Measurements from ENCODE around the gene PDIK1L. TPM values are rescaled to one million over a fixed set of nuclear protein-coding genes. Genes with fewer than 3 reads are reported as not detected.
"Not testable (repeated sequence)": the region's sequence is repeated elsewhere in the genome, so short reads cannot be mapped to it uniquely, and the experiment has no call there.

Gene PDIK1L
- total and polyA plus RNA-seq, 2 of the 8 experiments (the other 6 are each of a cell fraction or from before 2014, with no cell fraction given) = 0.95 to 4.5 TPM

DNA sequence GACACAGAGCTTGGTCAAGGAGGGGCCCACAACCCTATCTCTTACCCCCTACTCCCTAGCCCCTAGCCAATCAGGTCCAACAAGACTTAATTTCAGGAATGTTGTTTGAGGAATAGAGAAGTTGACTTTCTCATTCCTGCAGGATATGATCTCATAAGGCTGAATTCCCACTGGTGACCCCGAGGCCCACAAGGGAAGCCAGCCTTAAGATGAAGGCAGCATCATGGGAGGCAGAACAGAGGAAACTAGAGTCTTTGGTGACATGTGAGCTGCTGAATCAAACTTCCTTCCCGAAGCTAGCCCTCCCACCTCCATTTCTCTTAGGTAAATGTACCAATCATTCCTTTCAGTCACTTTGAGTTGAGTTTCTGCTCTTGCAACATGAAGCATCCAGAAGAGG is 9.1 kb upstream of the PDIK1L start (continued):
- TF ChIP-seq HDAC6 (IDR thresholded peaks at IDR 0.05; ENCODE audit: low read depth, low read length) (no peak), CBX5 (IDR thresholded peaks at IDR 0.05; ENCODE audit: low read depth, low read length) (no peak), EP300 (IDR thresholded peaks at IDR 0.05; ENCODE audit: borderline replicate concordance in 1 of 2, low read depth in 2 of 2, low read length in 2 of 2) (no peak), CREB1 (IDR thresholded peaks at IDR 0.05) (no peak), CTBP2 (IDR thresholded peaks at IDR 0.05; ENCODE audit: borderline replicate concordance, insufficient read depth, insufficient read length, low read length) (no peak), SP4 (IDR thresholded peaks at IDR 0.05; ENCODE audit: low read length) (no peak)

DNA sequence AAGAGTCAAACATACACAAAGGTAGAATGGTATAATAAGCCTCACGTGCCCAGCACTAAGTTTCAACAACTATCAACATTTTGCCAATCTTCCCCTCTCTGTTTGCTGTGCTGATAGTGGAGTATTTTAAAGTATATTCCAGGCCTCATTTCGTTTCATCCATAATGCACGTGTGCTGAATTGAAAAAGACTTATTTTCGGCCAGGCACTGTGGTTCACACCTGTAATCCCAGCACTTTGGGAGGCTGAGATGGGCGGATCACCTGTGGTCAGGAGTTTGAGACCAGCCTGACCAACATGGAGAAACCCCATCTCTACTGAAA is 6.4 kb upstream of the PDIK1L start:
- CTCF ChIA-PET (ENCODE audit: partially characterized antibody) = interaction anchor here (0.7 to 11.4 kb wide), 16 partner anchors 10 to 298 kb away, joined by 3 to 154 read pairs (median 4); partner anchors contain the start of genes CATSPER4, SH3BGRL3 and TRIM63
- not testable (repeated sequence) for H3K18ac ChIP-seq (ENCODE audit: extremely low read depth, low read length); H3K79me1 ChIP-seq (ENCODE audit: low read depth, low read length); H3K4me2 ChIP-seq (ENCODE audit: insufficient read depth in 1 of 2, low read depth in 2 of 2, low read length in 2 of 2); DNase-seq (ENCODE audit: low read depth in 1 of 2, low spot score in 2 of 2); H3K23me2 ChIP-seq (ENCODE audit: low read depth, low read length); H3K9me3 ChIP-seq (ENCODE audit: insufficient read depth in 2 of 2, low read depth in 1 of 2, low read length in 1 of 2); H2BK12ac ChIP-seq (ENCODE audit: low read depth, low read length); H3K27ac ChIP-seq (ENCODE audit: low read depth, low read length); H2BK20ac ChIP-seq (ENCODE audit: low read length); H4K20me1 ChIP-seq (replicated peaks in 1 of 2; ENCODE audit: control insufficient read depth in 1 of 2, insufficient read depth in 2 of 2, low read length in 2 of 2); H3K56ac ChIP-seq (replicated peaks; ENCODE audit: insufficient read length, low read depth, low read length); H3K9ac ChIP-seq (replicated peaks in 1 of 4; ENCODE audit: extremely low read depth in 1 of 4, low read depth in 3 of 4, low read length in 3 of 4); H3K4me1 ChIP-seq (replicated peaks in 1 of 4; ENCODE audit: control insufficient read depth in 3 of 4, insufficient read depth in 4 of 4, low read length in 3 of 4); H3K79me2 ChIP-seq (ENCODE audit: control insufficient read depth in 1 of 2, insufficient read depth in 2 of 2, low read length in 2 of 2); H2BK15ac ChIP-seq (ENCODE audit: low read length); H4K91ac ChIP-seq (replicated peaks; ENCODE audit: insufficient read length, low read length); H2AFZ ChIP-seq (ENCODE audit: low read length); H3K4ac ChIP-seq (replicated peaks; ENCODE audit: insufficient read length, low read depth, low read length); FAIRE-seq; H2AK5ac ChIP-seq (ENCODE audit: low read depth, low read length); H3K27me3 ChIP-seq (replicated peaks in 1 of 4; ENCODE audit: control insufficient read depth in 3 of 4, extremely low read depth in 1 of 4, insufficient read depth in 3 of 4, low read length in 3 of 4); H4K5ac ChIP-seq (ENCODE audit: insufficient read length, low read depth, low read length); H3K36me3 ChIP-seq (ENCODE audit: control insufficient read depth in 2 of 4, insufficient read depth in 4 of 4, low read length in 3 of 4); H3K14ac ChIP-seq (ENCODE audit: insufficient read length); H3K4me3 ChIP-seq (ENCODE audit: extremely low read depth in 1 of 4, insufficient read depth in 2 of 4, low read depth in 3 of 4, low read length in 4 of 4); H4K8ac ChIP-seq (ENCODE audit: extremely low read depth, insufficient read depth, low read length); H3K23ac ChIP-seq (ENCODE audit: insufficient read length); H2BK5ac ChIP-seq (ENCODE audit: low read depth, low read length); H2BK120ac ChIP-seq (replicated peaks; ENCODE audit: low read depth, low read length)
- POLR2A ChIA-PET (ENCODE audit: partially characterized antibody) = interaction anchor here (1.0 kb wide), 1 partner anchor 34 kb away, joined by 3 read pairs; no protein-coding TSS in a partner anchor
- 44% methylated on average over 5 of the region's 5 CpGs; no CpG with 5 or more reads in 1 of the 2 experiments for WGBS, 2 experiments (ENCODE audit: extremely low coverage in 1 of 2, insufficient coverage in 1 of 2, insufficient read length in 1 of 2, insufficient replicate concordance in 2 of 2, low coverage in 1 of 2, low lambda C conversion rate in 2 of 2, missing lambda C conversion rate in 1 of 2)
